HG03175 (cell line): ENCODE measurements around the gene SPSB3.

Source experiments
- ATAC-seq: cut with Tn5 transposase; IDR thresholded peaks from one replicate; pipeline ENCODE4 v1.9.1; 2021; ENCODE audit warnings: mild to moderate bottlenecking, moderate library complexity; ENCODE audit not compliant: unreplicated experiment

SPSB3 gene

DNA sequence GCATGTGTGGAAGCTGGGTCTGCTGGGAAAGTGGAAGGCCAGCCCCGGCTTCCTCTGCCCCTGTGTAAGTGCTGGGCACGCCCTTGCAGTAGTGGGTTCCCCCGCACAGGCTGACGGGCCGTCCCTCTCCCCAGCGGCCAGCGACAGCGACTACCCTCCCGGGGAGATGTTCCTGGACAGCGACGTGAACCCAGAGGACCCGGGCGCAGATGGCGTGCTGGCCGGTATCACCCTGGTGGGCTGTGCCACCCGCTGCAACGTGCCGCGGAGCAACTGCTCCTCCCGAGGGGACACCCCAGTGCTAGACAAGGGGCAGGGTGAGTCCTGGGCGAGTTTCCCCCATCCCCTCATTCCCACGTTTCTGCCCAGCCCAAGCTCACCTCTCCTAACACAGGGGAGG, 16.5 kb downstream of the SPSB3 start:
- ATAC-seq: no peak

DNA sequence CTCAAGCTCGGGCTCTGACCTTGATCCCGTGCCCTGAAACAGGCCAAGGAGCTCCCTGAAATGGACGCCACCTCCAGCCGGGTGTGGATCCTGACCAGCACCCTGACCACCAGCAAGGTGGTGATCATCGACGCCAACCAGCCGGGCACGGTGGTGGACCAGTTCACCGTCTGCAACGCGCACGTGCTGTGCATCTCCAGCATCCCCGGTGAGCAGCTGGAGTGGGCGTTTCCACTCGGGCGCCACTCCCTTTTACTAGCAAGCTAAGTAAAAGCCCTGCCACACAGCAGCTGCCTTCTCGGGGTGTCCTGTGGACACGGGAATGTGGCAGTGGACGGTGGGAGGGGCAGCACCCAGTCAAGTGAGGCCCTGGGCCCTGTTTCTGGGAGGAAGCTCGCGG, 17.4 kb downstream of the SPSB3 start:
- ATAC-seq: no peak

DNA sequence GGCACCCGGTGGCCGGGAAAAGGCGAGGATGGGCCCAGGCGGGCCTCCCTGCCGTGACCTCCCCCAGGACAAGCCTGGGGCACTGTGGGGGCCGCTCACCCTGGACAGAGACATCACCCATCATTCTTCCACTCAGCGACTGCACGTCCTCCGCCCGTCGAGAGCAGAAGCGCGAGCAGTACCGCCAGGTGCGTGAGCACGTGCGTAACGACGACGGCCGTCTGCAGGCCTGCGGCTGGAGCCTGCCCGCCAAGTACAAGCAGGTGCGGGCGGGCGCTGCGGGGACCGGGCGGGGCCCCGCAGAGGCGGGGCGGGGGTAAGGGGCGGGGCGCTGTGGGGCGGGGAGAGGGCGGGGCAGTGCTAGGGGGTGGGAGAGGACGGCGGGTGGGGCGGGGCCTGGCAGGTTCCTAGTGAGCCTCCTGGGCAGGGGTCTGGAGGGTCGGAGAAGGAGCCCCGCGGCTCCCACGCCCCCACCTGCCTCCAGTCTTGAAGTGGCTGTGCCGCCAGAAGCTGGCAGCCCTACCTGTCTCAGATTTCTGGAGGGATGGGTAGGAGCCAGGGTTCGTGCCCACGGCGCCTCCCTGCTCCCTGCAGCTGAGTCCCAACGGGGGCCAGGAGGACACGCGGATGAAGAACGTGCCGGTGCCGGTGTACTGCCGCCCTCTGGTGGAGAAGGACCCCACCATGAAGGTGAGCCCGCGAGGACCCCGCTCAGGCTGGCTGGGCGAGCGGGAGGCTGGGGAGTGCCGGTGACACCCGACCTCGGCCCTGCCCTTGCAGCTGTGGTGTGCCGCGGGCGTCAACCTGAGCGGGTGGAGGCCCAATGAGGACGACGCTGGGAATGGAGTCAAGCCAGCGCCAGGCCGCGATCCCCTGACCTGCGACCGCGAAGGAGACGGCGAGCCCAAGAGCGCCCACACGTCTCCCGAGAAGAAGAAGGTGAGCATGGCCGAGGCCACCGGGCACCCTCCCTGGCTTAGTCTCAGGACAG, 18.6 kb downstream of the SPSB3 start:
- ATAC-seq: no peak

DNA sequence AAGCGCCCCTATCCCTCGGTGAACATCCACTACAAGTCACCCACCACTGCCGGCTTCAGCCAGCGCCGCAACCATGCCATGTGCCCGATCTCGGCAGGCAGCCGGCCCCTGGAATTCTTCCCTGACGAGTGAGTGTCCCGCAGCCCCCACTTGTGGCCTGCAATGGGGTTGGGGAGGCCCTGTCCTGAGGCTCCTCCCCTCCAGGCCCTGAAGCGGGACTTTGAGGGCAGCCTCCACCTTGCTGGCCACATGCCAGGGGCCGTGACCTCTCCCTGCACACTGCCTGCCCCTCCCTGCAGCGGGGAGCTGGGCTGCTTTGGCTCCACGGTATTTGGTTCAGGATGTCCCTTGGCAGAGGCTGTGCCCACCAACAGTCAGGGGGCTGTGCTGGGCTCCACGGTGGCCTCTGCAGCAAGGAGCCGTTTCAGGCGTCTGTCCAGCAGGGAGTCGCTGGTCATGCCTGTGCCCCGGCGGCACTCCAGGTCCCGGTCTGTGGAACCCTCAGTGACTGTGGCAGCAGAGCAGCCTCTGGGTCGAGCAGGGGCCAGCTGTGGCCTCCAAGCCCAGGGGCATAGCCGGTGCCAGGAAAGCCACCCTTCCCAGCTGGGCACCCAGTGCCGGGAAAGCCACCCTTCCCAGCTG, 19.4 kb downstream of the SPSB3 start:
- ATAC-seq: no peak

DNA sequence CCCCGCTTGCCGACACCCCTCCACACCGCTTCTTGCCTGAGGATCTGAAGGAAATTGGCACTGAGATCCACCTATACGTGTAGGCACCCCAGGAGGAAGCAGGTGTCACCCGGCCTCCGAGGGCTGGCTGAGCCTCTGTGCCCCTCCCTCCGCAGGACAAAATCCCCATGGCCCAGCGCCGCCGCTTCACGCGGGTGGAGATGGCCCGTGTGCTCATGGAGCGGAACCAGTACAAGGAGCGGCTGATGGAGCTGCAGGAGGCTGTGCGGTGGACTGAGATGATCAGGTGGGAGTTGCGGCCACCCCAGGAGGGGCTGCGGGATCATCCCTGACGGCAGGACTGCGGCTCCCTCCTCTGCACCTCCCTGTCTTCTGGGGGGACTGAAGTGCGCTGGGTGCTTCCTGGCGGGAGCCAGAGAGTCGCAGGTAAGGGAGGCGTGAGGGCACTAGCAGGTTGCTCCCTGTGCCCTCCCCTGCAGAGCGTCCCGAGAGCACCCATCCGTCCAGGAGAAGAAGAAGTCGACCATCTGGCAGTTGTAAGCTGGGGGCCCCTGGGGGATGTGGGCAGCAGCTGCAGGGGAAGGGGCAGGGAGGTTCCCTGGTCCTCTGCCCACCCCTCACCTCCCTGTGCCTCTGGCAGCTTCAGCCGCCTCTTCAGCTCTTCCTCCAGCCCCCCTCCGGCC, 20.0 kb downstream of the SPSB3 start:
- ATAC-seq: no peak

DNA sequence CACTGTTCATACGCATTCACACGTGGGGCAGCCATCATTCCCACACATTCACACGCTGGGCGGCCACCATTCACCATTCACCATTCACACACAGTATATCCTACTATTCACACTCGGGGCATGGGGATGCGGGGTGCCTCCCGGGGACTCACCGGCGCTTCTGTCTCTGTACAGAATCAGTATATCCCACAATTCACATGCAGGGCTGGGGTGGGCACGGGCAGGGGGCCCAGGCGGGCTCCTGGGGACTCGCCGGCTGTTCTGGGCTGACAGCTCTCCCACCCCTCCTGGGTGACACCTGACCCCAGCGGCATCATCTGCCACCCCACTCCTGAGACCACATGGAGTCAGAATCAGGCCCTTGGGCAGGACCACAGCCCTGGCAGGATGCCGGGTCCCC, 20.6 kb downstream of the SPSB3 start:
- no peak for ATAC-seq

DNA sequence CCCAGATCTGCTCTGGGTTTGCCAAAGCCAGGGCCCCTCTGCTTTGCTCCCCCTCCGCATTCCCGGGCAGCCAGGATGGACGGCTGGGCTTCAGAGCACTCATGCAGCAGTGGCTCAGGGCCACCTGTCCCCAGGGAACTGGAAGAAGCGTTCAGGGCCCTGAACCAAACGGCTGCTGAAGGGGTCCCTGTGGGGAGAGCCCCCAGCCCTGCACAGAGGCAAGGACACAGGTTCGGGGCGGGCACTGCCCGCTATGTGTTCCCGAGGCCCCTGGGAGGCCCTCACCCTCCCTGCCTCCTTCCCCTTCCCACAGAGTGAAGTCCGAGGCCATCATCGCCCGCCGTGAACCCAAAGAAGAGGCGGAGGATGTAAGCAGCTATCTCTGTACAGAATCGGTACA, 21.5 kb downstream of the SPSB3 start:
- no peak for ATAC-seq

DNA sequence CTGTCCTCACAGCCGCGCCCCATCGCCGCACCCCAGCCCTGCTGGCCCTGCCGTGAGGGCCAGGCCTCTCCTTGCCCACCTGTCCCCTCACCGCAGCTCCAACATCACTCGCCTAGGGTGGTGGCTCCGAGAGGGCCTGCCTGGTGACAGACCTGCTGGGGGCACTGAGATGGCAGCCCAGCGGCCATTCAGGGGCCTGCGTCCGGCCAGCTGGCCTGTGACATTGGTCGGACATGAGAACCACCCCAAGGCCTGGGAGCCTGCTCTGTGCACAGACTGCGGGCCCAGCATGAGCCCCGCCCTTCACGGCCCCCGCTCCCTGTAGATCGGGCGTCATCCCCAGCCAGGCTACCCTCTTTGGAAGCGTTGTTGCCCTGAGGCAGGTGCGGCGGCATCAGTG, 22.9 kb downstream of the SPSB3 start:
- no peak for ATAC-seq

DNA sequence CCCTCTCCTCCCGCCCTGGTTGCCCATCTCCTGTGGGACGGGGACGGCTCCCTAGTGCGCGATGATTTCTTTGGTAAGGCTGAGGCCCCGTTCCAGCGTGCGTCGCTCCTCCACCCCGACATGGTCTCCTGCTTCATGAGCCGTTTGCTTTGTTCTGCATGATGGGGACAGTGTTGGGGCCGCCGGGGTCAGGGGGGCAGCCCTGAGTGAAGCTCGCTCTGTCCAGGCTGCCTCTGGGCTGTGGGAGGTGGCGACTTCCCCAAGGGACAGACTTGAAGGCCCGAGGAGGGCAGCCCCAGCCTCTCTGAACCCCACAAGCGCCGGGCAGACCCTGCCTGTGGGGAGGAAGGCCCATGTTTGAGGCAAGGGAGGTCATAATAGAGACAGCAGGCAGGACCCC, 23.4 kb downstream of the SPSB3 start:
- no peak for ATAC-seq

DNA sequence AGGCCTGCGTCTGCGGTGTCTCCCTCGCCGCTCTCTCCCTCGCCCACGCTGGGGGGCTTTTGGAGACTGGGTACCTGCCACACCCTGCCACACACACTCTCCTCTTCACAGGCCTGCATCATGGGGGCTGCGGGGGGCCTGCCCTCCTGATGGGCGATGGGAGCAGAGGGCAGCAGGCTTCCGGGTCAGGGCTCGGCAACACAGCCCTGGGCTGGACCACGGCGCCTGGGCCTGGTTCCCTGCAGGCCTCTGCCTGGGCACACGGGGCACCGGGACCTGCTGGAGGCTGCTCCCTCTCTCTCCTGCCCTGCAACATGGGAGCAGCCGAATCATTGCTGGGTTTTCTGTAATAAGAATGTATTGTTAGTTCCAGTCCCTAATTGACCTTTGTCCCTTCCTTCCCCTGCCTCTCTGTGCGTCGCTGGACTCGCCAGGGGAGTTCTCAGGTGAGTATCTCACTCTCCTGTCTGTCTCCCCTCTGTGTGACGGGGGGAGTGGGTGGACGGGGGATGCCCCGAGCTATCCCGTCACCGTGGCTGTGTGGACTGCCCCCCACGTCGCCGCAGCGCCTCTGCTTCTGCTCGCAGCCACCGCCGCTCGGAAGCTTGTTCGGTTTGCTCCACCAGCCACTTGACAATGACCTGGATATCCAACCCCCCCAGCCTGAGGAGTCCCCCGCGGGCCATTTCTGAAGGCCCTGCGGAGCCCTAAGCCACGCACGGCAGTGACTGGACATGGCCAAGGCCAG, 24.5 kb downstream of the SPSB3 start:
- no peak for ATAC-seq

DNA sequence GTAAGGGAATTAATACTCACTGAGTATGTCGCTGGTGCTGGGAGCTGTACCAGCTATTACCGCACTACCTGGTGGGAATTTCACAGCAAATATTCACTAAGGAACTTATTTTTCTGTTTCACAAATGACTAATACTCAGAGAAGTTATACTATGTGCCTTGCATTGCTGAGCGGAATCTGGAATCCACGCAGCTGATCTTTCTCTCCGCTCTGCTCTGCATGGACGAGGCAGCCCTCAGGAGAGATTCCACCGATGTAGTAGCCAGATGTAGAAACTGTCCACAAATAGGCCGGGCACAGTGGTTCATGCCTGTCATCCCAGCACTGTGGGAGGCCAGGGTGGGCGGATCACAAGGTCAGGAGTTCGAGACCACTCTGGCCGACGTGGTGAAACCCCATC, 28.2 kb downstream of the SPSB3 start:
- no peak for ATAC-seq

DNA sequence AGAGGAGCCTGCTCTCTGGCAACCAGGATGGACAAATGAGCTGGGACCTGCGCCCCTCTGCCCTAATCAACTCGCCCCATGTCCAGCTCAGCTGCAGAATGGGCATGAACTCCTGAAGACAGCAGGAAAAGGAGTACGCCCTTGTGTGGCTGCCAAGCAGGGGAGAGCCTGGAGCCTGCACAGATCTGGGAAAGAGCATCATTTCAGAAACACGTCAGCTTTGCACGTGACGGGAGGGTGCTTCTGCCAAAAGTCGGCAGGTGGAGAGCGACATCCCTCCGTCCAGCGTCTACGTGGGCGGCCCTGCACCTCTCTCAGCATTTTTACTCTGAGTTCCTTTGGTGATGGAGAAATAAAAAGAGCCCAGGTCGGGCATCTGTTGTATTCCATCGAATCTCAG, 29.5 kb downstream of the SPSB3 start:
- ATAC-seq: no peak

DNA sequence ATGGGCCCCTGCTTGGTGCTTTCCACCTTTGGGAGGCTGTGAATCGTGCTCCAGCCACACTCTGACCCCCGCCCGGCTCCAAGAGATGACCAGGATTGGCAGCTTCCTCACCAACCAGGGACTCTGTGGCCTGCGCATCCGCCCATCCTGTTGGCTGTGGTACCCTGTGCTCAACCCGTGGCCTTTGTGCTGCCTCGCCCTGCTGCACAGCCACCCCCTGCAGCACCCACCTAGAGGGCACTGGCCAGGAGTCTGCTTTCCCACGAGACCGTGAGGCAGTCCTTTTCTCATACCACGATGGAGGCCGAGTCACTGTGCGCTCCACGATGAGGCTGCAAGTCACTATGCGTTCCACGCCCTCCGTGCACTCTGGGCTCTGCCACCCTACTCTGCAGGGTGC, 30.4 kb downstream of the SPSB3 start:
- ATAC-seq: no peak

DNA sequence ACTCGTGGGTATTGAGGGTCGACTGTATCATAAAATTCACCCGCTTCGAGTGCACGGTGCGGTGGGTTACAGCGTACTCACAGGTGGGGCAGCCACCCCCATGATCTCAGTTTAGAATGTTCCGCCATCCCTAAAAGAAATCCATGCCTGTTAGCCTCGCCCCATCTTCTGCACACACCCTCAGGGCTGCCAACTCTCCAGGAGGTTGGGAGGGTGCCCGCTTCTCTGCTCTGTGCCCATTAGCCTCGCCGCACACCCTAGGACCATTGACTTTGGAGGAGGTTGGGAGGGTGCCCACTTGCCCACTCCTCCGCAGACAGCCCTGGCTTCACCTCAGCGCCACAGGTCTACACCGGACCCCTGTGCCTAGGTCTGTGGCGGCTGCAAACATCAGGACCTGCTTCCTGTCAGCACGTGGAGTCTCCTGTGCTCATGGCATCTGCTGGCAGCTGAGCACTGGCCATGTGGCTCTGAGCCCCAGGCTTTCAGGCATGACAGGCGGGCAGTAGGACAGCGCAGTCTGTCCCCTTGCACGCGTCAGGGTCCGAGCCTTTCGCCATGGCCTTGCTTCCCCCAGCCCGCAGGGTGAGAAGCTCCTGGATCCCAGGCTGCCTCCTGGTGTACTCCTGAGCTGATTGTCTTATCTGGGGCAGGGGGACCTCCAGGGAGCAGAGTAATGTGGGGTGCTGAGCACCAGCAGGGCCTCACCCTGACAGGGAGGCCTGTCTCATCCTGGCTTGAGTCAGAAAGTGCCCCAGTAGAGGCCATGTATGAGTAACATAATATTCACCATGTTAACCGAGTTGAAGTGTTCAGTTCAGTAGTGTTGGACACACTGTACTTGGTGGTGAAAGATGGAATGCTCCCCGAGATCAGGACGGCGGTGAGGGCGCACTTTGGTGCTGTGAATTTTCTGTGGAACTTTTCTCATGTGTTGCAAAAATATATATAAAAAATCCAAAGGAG, 32.9 kb downstream of the SPSB3 start:
- no peak for ATAC-seq

DNA sequence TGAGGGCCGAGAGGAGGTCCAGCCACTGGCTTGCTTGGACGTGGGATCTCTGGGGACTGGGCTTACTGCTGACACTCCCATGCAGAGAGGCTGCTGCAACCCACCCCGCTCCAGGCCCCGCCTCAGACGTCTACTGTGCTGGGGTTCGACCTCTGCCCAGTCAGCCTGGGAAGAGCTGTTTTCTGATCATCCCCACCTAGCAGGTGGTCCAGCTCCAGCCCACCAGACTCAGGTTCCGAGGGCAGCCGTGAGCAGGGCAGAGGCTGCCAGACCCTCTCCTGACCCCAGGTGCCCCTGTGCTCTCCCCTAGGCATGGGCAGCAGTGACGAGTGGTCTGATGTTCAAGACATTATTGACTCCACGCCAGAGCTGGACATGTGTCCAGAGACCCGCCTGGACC, 34.4 kb downstream of the SPSB3 start:
- ATAC-seq: no peak

DNA sequence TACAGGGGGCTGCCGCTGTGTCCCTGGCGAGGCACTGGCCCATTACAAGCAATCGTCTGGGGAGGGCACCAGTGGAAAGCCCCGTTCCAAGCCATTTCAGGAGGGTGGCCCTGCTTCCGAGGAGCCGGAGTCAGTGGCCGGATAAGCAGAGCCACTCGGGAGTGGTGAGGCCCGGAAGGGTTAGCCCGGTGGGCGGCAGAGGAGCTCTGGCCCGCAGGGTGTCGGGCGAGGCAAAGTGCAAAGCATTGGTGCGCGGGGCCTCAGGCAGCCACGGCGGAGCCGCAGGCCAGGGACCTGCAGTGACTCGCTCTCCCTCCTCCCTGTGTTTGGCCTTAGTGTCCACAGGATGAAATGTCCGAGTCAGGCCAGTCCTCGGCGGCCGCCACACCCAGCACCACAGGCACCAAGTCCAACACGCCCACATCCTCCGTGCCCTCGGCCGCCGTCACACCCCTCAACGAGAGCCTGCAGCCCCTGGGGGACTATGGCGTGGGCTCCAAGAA, 35.6 kb downstream of the SPSB3 start:
- no peak for ATAC-seq

DNA sequence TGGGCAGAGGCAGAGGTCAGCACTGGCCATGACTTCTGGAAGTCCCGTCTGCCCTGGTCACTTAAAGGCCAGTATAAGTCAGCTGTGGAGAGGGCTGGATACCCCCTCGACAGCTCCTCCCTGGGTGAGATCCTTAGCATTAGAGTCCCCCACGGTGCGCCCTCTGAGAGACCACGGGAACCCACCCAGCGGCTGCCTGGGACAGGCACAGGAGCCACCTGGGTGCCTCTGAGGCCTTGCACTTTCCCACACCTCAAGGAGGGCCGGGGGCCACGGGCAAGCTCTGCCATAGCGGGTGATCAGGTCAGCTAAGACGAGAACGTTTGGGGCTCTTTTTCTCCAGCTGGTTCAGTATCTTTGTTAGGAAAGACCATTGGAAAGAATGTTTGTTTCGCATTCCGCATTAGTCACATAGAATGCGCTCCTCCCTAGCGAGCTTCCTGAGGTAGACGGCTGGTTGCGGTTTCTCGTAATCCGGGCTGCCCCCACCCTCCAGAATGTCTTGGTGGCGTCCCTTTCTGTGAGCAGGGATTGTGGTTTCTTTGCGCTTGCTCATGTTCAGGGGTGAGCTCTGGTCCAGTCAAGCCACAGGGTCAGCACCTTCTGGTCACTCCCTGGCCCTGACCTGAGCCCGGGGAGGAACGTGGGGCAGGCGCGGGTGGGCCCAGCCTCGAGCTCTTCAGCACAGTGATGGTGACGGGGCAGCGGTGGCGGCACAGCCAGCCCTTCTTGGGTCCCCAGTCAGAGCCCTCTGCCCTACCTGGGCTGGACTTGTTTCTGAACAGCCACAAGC, 36.3 kb downstream of the SPSB3 start:
- ATAC-seq: no peak

DNA sequence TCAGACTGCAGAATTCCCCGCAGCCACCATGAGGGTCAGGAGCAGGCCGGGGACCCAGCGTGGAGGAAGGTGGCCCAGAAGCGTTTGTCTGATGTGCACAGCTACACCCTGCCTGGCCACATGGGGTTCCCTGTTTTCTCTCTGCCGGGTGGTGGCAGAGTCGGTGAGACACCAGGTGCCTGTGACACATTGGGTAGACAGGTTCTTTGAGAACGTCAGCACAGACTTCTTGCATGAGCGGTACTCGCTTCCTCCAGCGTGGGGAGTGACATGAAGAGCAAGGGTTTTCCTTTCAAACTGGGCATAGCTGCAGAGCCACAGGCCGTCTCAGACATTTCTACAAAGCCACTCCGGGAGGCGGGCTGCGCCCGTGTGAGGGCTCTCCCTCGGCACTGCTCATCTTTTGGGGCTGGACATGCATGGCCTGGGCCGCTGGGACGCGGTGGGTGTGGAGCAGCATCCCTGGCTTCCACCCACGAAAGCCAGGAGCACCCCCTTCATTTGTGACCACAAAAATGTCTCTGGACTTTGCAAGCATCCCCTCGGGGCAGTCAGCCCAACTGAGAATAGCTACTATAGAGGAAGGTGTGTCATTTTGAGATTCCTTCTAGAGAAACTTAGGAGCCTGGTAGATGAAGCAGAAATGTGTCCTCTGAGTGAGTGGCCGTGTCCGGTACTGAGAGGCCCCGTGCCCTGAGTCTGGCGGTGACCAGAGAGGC, 37.0 kb downstream of the SPSB3 start:
- ATAC-seq: no peak
